ENCODE results near the gene COX7B2.

Gene COX7B2

GRCh38 chr4:46954643-46955042 lies 45.6 kb upstream of the COX7B2 start:
- no peak overlapping the region for H3K4me2 ChIP-seq (ENCODE audit: low read depth, low read length, poor library complexity, severe bottlenecking)

GRCh38 chr4:46953564-46953963 lies 44.5 kb upstream of the COX7B2 start:
- Histone ChIP-seq H3K9me2 (replicated peaks; ENCODE audit: insufficient read depth, low read length) (no peaks in the 10 kb centered on the region), H2AFZ (ENCODE audit: low read depth, low read length, severe bottlenecking) (no peak overlapping the region), H3K36me3 (ENCODE audit: low read length) (no peaks in the 10 kb centered on the region), H3K9me3 (ENCODE audit: insufficient read depth, low read length) (no peaks in the 10 kb centered on the region), H3K9ac (ENCODE audit: low read length) (no peak overlapping the region), H4K20me1 (ENCODE audit: low read depth, low read length) (no peaks in the 10 kb centered on the region), H3F3A (ENCODE audit: insufficient read depth) (no peaks in the 10 kb centered on the region), H3K79me2 (ENCODE audit: insufficient read depth, low read length) (no peaks in the 10 kb centered on the region), H3K27me3 (ENCODE audit: low read length) (no peaks in the 10 kb centered on the region; the same call in 1 of the 2 replicates), H3K27ac (ENCODE audit: low read depth, low read length) (no peak overlapping the region), H3K4me2 (ENCODE audit: low read depth, low read length, poor library complexity, severe bottlenecking) (no peak overlapping the region), H3K4me3 (ENCODE audit: insufficient read depth, low read length, poor library complexity, severe bottlenecking) (no peak overlapping the region)
- no peak for TF ChIP-seq CTCF (IDR thresholded peaks at IDR 0.05; ENCODE audit: insufficient read depth, low read length, poor library complexity, severe bottlenecking)
- no peak for TF ChIP-seq EZH2phosphoT487 (conservative IDR thresholded peaks at IDR 0.05; ENCODE audit: low read length)

More at GRCh38 chr4:46954643-46955042, 45.6 kb upstream of the COX7B2 start:
- no peaks in the 10 kb centered on the region for H3K9me2 ChIP-seq (replicated peaks; ENCODE audit: insufficient read depth, low read length)
- H3F3A ChIP-seq (ENCODE audit: insufficient read depth) = no peaks in the 10 kb centered on the region
- H3K36me3 ChIP-seq (ENCODE audit: low read length) = no peaks in the 10 kb centered on the region
- no peak overlapping the region for H2AFZ ChIP-seq (ENCODE audit: low read depth, low read length, severe bottlenecking)
- TF ChIP-seq EZH2phosphoT487 (conservative IDR thresholded peaks at IDR 0.05; ENCODE audit: low read length) = no peak
- TF ChIP-seq CTCF (IDR thresholded peaks at IDR 0.05; ENCODE audit: insufficient read depth, low read length, poor library complexity, severe bottlenecking) = no peak
- H4K20me1 ChIP-seq (ENCODE audit: low read depth, low read length) = no peaks in the 10 kb centered on the region
- no peaks in the 10 kb centered on the region for H3K79me2 ChIP-seq (ENCODE audit: insufficient read depth, low read length)
- H3K27me3 ChIP-seq (ENCODE audit: low read length) = no peaks in the 10 kb centered on the region; the same call in 1 of the 2 replicates
- H3K9me3 ChIP-seq (ENCODE audit: insufficient read depth, low read length) = no peaks in the 10 kb centered on the region
- H3K4me3 ChIP-seq (ENCODE audit: insufficient read depth, low read length, poor library complexity, severe bottlenecking) = no peak overlapping the region
- H3K27ac ChIP-seq (ENCODE audit: low read depth, low read length) = no peak overlapping the region
- no peak overlapping the region for H3K9ac ChIP-seq (ENCODE audit: low read length)

GRCh38 chr4:46952451-46952850 lies 43.4 kb upstream of the COX7B2 start:
- Histone ChIP-seq H2AFZ (ENCODE audit: low read depth, low read length, severe bottlenecking) (no peak overlapping the region), H3K9ac (ENCODE audit: low read length) (no peak overlapping the region), H3K4me3 (ENCODE audit: insufficient read depth, low read length, poor library complexity, severe bottlenecking) (no peak overlapping the region), H3K79me2 (ENCODE audit: insufficient read depth, low read length) (no peaks in the 10 kb centered on the region), H3K9me2 (replicated peaks; ENCODE audit: insufficient read depth, low read length) (no peaks in the 10 kb centered on the region), H3K36me3 (ENCODE audit: low read length) (no peaks in the 10 kb centered on the region), H3K27me3 (ENCODE audit: low read length) (no peaks in the 10 kb centered on the region; the same call in 1 of the 2 replicates), H3K9me3 (ENCODE audit: insufficient read depth, low read length) (no peaks in the 10 kb centered on the region), H3K4me2 (ENCODE audit: low read depth, low read length, poor library complexity, severe bottlenecking) (no peak overlapping the region), H3K27ac (ENCODE audit: low read depth, low read length) (no peak overlapping the region), H4K20me1 (ENCODE audit: low read depth, low read length) (no peaks in the 10 kb centered on the region), H3F3A (ENCODE audit: insufficient read depth) (no peaks in the 10 kb centered on the region)
- TF ChIP-seq EZH2phosphoT487 (conservative IDR thresholded peaks at IDR 0.05; ENCODE audit: low read length) (no peak), CTCF (IDR thresholded peaks at IDR 0.05; ENCODE audit: insufficient read depth, low read length, poor library complexity, severe bottlenecking) (no peak)

Data from SU-DHL-6 (cell line).